OCI-LY1 (cell line): ENCODE results near the gene PMVK.

ENCODE experiments used
- H2AFZ ChIP-seq: fragments of 200-600 bp; sonication (generic), shearing (Covaris generic); 2 replicates; pipeline ENCODE4 v1.6.0; 2014; ENCODE audit warnings: antibody characterized with exemption, mild to moderate bottlenecking, low read length
- H3F3A ChIP-seq: fragments of 200-600 bp; sonication (generic), shearing (Covaris generic); 2 replicates; pipeline ENCODE4 v1.6.0; 2014; ENCODE audit warnings: mild to moderate bottlenecking, antibody characterized with exemption, low read length, moderate library complexity; ENCODE audit not compliant: insufficient read depth
- H3K27ac ChIP-seq: fragments of 200-600 bp; sonication (generic); 2 replicates; pipeline ENCODE4 v1.5.1; 2014; ENCODE audit warnings: low read length, mixed run types, mild to moderate bottlenecking, low read depth; ENCODE audit not compliant: poor library complexity, severe bottlenecking
- H3K27me3 ChIP-seq: fragments of 200-600 bp; sonication (generic); 2 replicates; pipeline ENCODE4 v1.6.0; 2014; ENCODE audit warnings: antibody characterized with exemption, mild to moderate bottlenecking, low read length, moderate library complexity; ENCODE audit not compliant: insufficient read depth
- H3K36me3 ChIP-seq: fragments of 200-600 bp; sonication (generic); 2 replicates; pipeline ENCODE4 v1.6.1; 2014; ENCODE audit warnings: mild to moderate bottlenecking, antibody characterized with exemption, low read length, moderate library complexity, mixed read lengths; ENCODE audit not compliant: insufficient read depth
- H3K4me1 ChIP-seq: fragments of 200-600 bp; sonication (generic); 2 replicates; pipeline ENCODE4 v1.5.1; 2014; ENCODE audit warnings: mild to moderate bottlenecking, low read length, moderate library complexity; ENCODE audit not compliant: insufficient read depth, severe bottlenecking
- H3K4me2 ChIP-seq: fragments of 200-600 bp; sonication (generic), shearing (Covaris generic); 2 replicates; pipeline ENCODE4 v1.6.1; 2014; ENCODE audit warnings: low read length
- H3K4me3 ChIP-seq: fragments of 200-600 bp; sonication (generic); 2 replicates; pipeline ENCODE4 v1.5.1; 2014; ENCODE audit warnings: low read length, low read depth, mild to moderate bottlenecking, mixed read lengths; ENCODE audit not compliant: poor library complexity, severe bottlenecking
- H3K79me2 ChIP-seq: fragments of 200-600 bp; shearing (Covaris generic); 2 replicates; pipeline ENCODE4 v1.6.1; 2016; ENCODE audit warnings: mixed run types, low read length, mixed read lengths; ENCODE audit not compliant: insufficient read depth
- H3K9ac ChIP-seq: fragments of 200-600 bp; sonication (generic), shearing (Covaris generic); 2 replicates; pipeline ENCODE4 v1.6.1; 2014; ENCODE audit warnings: mild to moderate bottlenecking, low read length, mixed read lengths
- H3K9me2 ChIP-seq: fragments of 200-600 bp; sonication (generic), shearing (Covaris generic); 2 replicates; pipeline ENCODE4 v1.6.1; 2014; ENCODE audit warnings: low read depth, mild to moderate bottlenecking, low read length, mixed read lengths
- H3K9me3 ChIP-seq: fragments of 200-600 bp; shearing (Covaris generic); 2 replicates; pipeline ENCODE4 v1.6.1; 2014; ENCODE audit warnings: low read length, mixed read lengths
- H4K20me1 ChIP-seq: fragments of 200-600 bp; sonication (generic), shearing (Covaris generic); 2 replicates; pipeline ENCODE4 v1.6.0; 2016; ENCODE audit warnings: mild to moderate bottlenecking, low read length; ENCODE audit not compliant: insufficient read depth
- CTCF ChIP-seq: fragments of 200-600 bp; sonication (generic), shearing (Covaris generic); IDR thresholded peaks from 2 replicates; pipeline ENCODE4 v1.5.1; 2017; ENCODE audit warnings: mild to moderate bottlenecking, antibody characterized with exemption, low read length, moderate library complexity, mixed read lengths
- EZH2 ChIP-seq: fragments of 200-600 bp; sonication (generic), shearing (Covaris generic); IDR thresholded peaks from 2 replicates; pipeline ENCODE4 v1.8.0; 2017; ENCODE audit warnings: borderline replicate concordance, mixed run types, mild to moderate bottlenecking, antibody characterized with exemption, low read length, moderate library complexity, mixed read lengths

PMVK gene

DNA sequence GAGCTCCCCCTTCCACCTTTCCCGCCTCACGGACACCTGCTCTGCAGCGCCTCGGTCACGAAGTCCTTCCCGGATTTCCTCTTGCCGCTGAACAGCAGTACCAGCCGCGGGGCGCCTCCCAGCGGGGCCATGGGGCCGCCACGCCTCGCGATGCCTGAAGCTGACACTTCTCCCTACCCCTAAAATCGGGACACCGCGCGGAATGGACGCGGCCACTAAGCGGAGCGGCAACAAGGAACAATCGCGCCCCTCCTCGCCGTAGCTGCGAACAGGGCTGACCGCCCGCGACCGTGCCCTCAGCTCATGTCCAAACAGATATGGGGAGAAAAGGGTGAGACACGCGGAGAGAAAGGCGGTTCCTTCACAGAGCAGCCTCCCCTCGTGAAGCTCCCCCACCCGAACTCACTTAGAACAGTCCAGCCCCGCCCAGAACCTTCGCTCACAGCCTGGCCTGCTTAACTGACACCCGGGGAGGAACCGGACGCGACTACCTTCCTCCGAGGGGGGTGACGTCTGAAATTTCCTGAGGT is at the start of gene PMVK:
Gene PMVK (minus strand): TSS at position 165 of the 530 bp plus-strand sequence. CDS start 34 bp downstream, at position 131.
- H3K36me3 ChIP-seq, result peaks cover 7% of the 10 kb centered on the region; the same call in 1 of the 2 replicates
- no peak within 1 kb of the TSS for H2AFZ ChIP-seq
- H3K27me3 ChIP-seq, result no peaks in the 10 kb centered on the region
- H3K4me3 ChIP-seq, result peak within 1 kb of the TSS; percentile 72
- no peaks in the 10 kb centered on the region for H4K20me1 ChIP-seq
- H3K4me2 ChIP-seq, result peak within 1 kb of the TSS; percentile 89
- no peaks in the 10 kb centered on the region for H3K9me3 ChIP-seq
- no peaks in the 10 kb centered on the region for H3K9me2 ChIP-seq
- peaks cover 51% of the 10 kb centered on the region for H3K4me1 ChIP-seq
- TF ChIP-seq CTCF, result peak; percentile 39; the same call in 1 of the 2 replicates
- no peak for TF ChIP-seq EZH2
- H3F3A ChIP-seq, result no peaks in the 10 kb centered on the region; the same call in 1 of the 2 replicates
- H3K27ac ChIP-seq, result peak within 1 kb of the TSS; percentile 93
- peak within 1 kb of the TSS; percentile 79 for H3K9ac ChIP-seq
- H3K79me2 ChIP-seq, result no peaks in the 10 kb centered on the region; the same call in 1 of the 2 replicates

DNA sequence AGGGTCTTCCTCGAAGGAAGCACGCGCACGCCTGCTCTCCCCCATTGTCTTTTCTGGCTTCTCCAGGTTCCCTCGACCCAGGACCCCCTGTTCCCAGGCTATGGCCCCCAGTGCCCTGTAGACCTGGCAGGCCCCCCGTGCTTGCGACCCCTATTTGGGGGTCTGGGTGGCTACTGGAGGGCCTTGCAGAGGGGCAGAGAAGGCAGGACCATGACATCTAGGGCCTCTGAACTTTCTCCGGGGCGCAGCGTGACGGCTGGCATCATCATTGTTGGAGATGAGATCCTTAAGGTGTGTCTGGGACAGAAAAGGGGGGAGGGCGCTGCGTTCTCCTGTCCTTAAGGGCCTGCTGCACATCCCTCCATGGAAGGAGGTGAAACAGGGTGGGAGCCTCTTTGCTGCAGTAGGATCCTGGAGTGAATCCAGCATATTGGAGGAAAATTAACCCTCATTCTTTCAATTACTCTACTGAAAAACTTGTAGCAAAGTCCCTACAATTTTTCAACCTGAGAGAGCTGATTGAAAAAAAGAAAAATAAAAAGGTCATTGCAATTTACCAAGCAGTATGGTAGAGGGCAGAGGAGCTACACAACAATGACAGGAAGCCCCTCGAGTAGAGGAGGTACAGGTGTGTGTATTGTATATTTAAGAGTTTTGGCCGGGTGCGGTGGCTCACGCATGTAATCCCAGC is 47.4 kb upstream of the PMVK start:
- Histone ChIP-seq H3K4me3 (peak overlapping the region; percentile 80), H3K27ac (peak overlapping the region; percentile 59), H3K27me3 (no peaks in the 10 kb centered on the region), H3K9me2 (no peaks in the 10 kb centered on the region), H3K4me2 (peak overlapping the region; percentile 100), H2AFZ (no peak overlapping the region), H3K79me2 (peaks cover 15% of the 10 kb centered on the region), H3K9ac (peak overlapping the region; percentile 82), H3K9me3 (no peaks in the 10 kb centered on the region), H3F3A (no peaks in the 10 kb centered on the region), H3K36me3 (peaks cover 54% of the 10 kb centered on the region), H3K4me1 (peaks cover 23% of the 10 kb centered on the region), H4K20me1 (no peaks in the 10 kb centered on the region)
- TF ChIP-seq EZH2 (no peak), CTCF (peak; percentile 32; the same call in 1 of the 2 replicates)

GRCh38 chr1:154982897-154983648 is 46.6 kb upstream of the PMVK start, which contains the start of gene FLAD1:
Gene FLAD1, plus strand, starts transcription at chr1:154983344. Its CDS starts 351 bp downstream, at chr1:154983695.
- no peak for TF ChIP-seq EZH2
- no peak for TF ChIP-seq CTCF
- Histone ChIP-seq H3F3A (0 out of 2 replicates have a peak, but pooled peaks cover 2% of the 10 kb centered on the region), H3K9ac (peak within 1 kb of the TSS; percentile 82), H3K36me3 (peaks cover 51% of the 10 kb centered on the region), H3K4me1 (peaks cover 23% of the 10 kb centered on the region), H3K4me3 (peak within 1 kb of the TSS; percentile 80), H3K9me3 (no peaks in the 10 kb centered on the region), H3K27ac (peak within 1 kb of the TSS; percentile 70), H3K79me2 (peaks cover 15% of the 10 kb centered on the region), H3K4me2 (peak within 1 kb of the TSS; percentile 100), H3K9me2 (no peaks in the 10 kb centered on the region), H2AFZ (no peak within 1 kb of the TSS), H3K27me3 (no peaks in the 10 kb centered on the region), H4K20me1 (no peaks in the 10 kb centered on the region)
